Panc1 (cell line): ENCODE data around the gene SLC25A38. TPM values are rescaled to one million over a fixed set of nuclear protein-coding genes. Genes with fewer than 3 reads are reported as not detected.

Source experiments
- ATAC-seq: fragments of 200-7000 bp; cut with Tn5 transposase; 2 replicates; pipeline ENCODE4 v1.9.1; 2020; ENCODE audit warnings: mild to moderate bottlenecking, moderate library complexity
- BruUV-seq: library from RNA; stranded (reverse); fragments of 400-500 nt; replicated peaks from 2 replicates; lab custom pipeline; 2021; lab: Mats Ljungman, UMichigan
- CTCF ChIA-PET: fragments of 300-600 bp; sonication (Branson Sonifier 250); formaldehyde crosslinking; loops from one replicate; lab custom pipeline; 2022; ENCODE audit warnings: antibody characterized with exemption; lab: Charles Lee
- POLR2A ChIA-PET: fragments of 300-600 bp; sonication (Branson Sonifier 250); formaldehyde crosslinking; loops from one replicate; lab custom pipeline; 2022; ENCODE audit warnings: antibody characterized with exemption; lab: Charles Lee
- DNase-seq: peaks from one replicate; pipeline ENCODE4 v3.0.0-alpha.2; 2010; ENCODE audit warnings: low read depth, low spot score
- H3K27ac ChIP-seq: 2 replicates; pipeline ENCODE4 v1.5.1; 2011; ENCODE audit warnings: mild to moderate bottlenecking, low read length, inconsistent platforms
- H3K27me3 ChIP-seq: fragments of 200-500 bp; sonication (Bioruptor generic); 2 replicates; pipeline ENCODE4 v1.6.0; 2014; ENCODE audit warnings: low read length, inconsistent platforms; ENCODE audit not compliant: control insufficient read depth, insufficient read depth
- H3K36me3 ChIP-seq: fragments of 200-500 bp; sonication (Bioruptor generic); 2 replicates; pipeline ENCODE4 v1.5.1; 2014; ENCODE audit warnings: inconsistent platforms, mild to moderate bottlenecking, low read length, moderate library complexity; ENCODE audit not compliant: control insufficient read depth, insufficient read depth
- H3K4me1 ChIP-seq: 2 replicates; pipeline ENCODE4 v1.5.1; 2011; ENCODE audit warnings: inconsistent platforms, mild to moderate bottlenecking, low read length, moderate library complexity; ENCODE audit not compliant: control insufficient read depth, insufficient read depth
- H3K4me3 ChIP-seq, 2 experiments: 2 replicates each; pipeline ENCODE4 v1.5.1; 2011 to 2012; ENCODE audit warnings: low read depth in 2 of 2, low read length in 2 of 2, mild to moderate bottlenecking in 2 of 2, inconsistent platforms in 1 of 2, moderate library complexity in 1 of 2
- H3K9me3 ChIP-seq: fragments of 200-500 bp; sonication (Bioruptor generic); 2 replicates; pipeline ENCODE4 v1.5.1; 2014; ENCODE audit warnings: low read depth, mild to moderate bottlenecking, inconsistent platforms, low read length, moderate library complexity; ENCODE audit not compliant: control insufficient read depth, insufficient read depth
- CTCF ChIP-seq: fragments of 450-650 bp; IDR thresholded peaks from 2 replicates; pipeline ENCODE4 v1.5.1; 2017; ENCODE audit warnings: mild to moderate bottlenecking
- POLR2AphosphoS5 ChIP-seq: IDR thresholded peaks from 2 replicates; pipeline ENCODE4 v1.6.1; 2012; ENCODE audit warnings: mild to moderate bottlenecking, low read depth, low read length, moderate library complexity
- REST ChIP-seq, 2 experiments: IDR thresholded peaks; 2 replicates each; pipeline ENCODE4 v1.6.1; 2011 to 2012; ENCODE audit warnings: low read depth in 2 of 2, control low read depth in 1 of 2, low read length in 1 of 2, mild to moderate bottlenecking in 1 of 2, moderate library complexity in 1 of 2; ENCODE audit not compliant: insufficient read depth in 1 of 2
- SIN3A ChIP-seq: IDR thresholded peaks from 2 replicates; pipeline ENCODE4 v1.6.1; 2012; ENCODE audit warnings: low read depth, mild to moderate bottlenecking, low read length, moderate library complexity, borderline replicate concordance; ENCODE audit not compliant: insufficient read depth
- TCF7L2 ChIP-seq: IDR thresholded peaks from 2 replicates; pipeline ENCODE4 v1.6.1; 2011; ENCODE audit warnings: mild to moderate bottlenecking, low read depth, low read length, inconsistent platforms
- in situ Hi-C: cut with HindIII; loops from 2 replicates; pipeline ENCODE4 v1.10.0; 2016; ENCODE audit warnings: low sequenced_read_pairs, low pct_unique_long_range_greater_than_20kb
- intact Hi-C: fragments of 100-400 bp; cut with micrococcal nuclease; formaldehyde crosslinking; loops from one replicate; pipeline ENCODE4 v1.10.0; 2022; ENCODE audit not compliant: unreplicated experiment
- total RNA-seq: library from RNA; stranded (reverse); gene quantifications from one replicate; pipeline ENCODE4 v1.2.1, GENCODE V29; 2021; ENCODE audit not compliant: unreplicated experiment

Gene SLC25A38
- total RNA-seq, 1 experiment from 2014 or later = 21.5 TPM

- Histone ChIP-seq H3K36me3 (no peaks in the 10 kb centered on the region; the same call in 1 of the 2 replicates), H3K27ac (peak overlapping the region; percentile 80), H3K4me1 (peaks cover 14% of the 10 kb centered on the region), H3K27me3 (no peaks in the 10 kb centered on the region), H3K4me3 (peak overlapping the region; percentile 79 to 84), H3K9me3 (no peaks in the 10 kb centered on the region)
- BruUV-seq = no TSS peak
- DNase-seq (no peak), ATAC-seq (peak; percentile 93)
- ChIA-PET POLR2A (interaction anchor here (0.8 kb wide), 1 partner anchor 8 kb away, joined by 5 read pairs; no protein-coding TSS in a partner anchor), CTCF (no interaction called here)
- in situ Hi-C loops (no loop called here), intact Hi-C loops (no loop called here)
- TF ChIP-seq REST (IDR thresholded peaks at IDR 0.05; ENCODE audit: insufficient read depth in 1 of 2, low read depth in 2 of 2, low read length in 1 of 2) (no peak), SIN3A (peak; percentile 92; the same call in 1 of the 2 replicates)
Measured at GRCh38 chr3:39383881-39384664, 903 bp downstream of the SLC25A38 start.

GRCh38 chr3:39384665-39385000 lies 1.5 kb downstream of the SLC25A38 start:
- Histone ChIP-seq H3K4me1 (peaks cover 14% of the 10 kb centered on the region), H3K4me3 (peak overlapping the region; percentile 79 to 84), H3K36me3 (no peaks in the 10 kb centered on the region; the same call in 1 of the 2 replicates), H3K27me3 (no peaks in the 10 kb centered on the region), H3K9me3 (no peaks in the 10 kb centered on the region), H3K27ac (peak overlapping the region; percentile 41)
- intact Hi-C loops (no loop called here), in situ Hi-C loops (no loop called here)
- TF ChIP-seq TCF7L2 (no peak), SIN3A (no peak), CTCF (no peak), POLR2AphosphoS5 (no peak), REST (IDR thresholded peaks at IDR 0.05; ENCODE audit: insufficient read depth in 1 of 2, low read depth in 2 of 2, low read length in 1 of 2) (no peak)
- no peak for ATAC-seq
- no TSS peak for BruUV-seq
- CTCF ChIA-PET = no interaction called here
- DNase-seq = no peak
- POLR2A ChIA-PET = interaction anchor here (0.8 kb wide), 1 partner anchor 9 kb away, joined by 5 read pairs; no protein-coding TSS in a partner anchor
